NB4 (cell line): ENCODE measurements around the gene MMP27.
"Not testable (repeated sequence)": the region's sequence is repeated elsewhere in the genome, so short reads cannot be mapped to it uniquely, and the experiment has no call there.

ENCODE experiments used
- MAX ChIP-seq: IDR thresholded peaks from 2 replicates; pipeline ENCODE4 v1.6.1; 2011; ENCODE audit warnings: low read depth, low read length
- MYC ChIP-seq: IDR thresholded peaks from 2 replicates; pipeline ENCODE4 v1.6.1; 2011; ENCODE audit warnings: low read depth, low read length
- POLR2A ChIP-seq: IDR thresholded peaks from 2 replicates; pipeline ENCODE4 v1.6.1; 2011; ENCODE audit warnings: mild to moderate bottlenecking; ENCODE audit not compliant: insufficient read length; ENCODE audit errors: extremely low read depth
- TF ChIP-seq, protein P1 (sequence below): IDR thresholded peaks from one replicate; pipeline ENCODE4 v1.5.1; 2012; ENCODE audit warnings: low read depth, low read length

DNA sequence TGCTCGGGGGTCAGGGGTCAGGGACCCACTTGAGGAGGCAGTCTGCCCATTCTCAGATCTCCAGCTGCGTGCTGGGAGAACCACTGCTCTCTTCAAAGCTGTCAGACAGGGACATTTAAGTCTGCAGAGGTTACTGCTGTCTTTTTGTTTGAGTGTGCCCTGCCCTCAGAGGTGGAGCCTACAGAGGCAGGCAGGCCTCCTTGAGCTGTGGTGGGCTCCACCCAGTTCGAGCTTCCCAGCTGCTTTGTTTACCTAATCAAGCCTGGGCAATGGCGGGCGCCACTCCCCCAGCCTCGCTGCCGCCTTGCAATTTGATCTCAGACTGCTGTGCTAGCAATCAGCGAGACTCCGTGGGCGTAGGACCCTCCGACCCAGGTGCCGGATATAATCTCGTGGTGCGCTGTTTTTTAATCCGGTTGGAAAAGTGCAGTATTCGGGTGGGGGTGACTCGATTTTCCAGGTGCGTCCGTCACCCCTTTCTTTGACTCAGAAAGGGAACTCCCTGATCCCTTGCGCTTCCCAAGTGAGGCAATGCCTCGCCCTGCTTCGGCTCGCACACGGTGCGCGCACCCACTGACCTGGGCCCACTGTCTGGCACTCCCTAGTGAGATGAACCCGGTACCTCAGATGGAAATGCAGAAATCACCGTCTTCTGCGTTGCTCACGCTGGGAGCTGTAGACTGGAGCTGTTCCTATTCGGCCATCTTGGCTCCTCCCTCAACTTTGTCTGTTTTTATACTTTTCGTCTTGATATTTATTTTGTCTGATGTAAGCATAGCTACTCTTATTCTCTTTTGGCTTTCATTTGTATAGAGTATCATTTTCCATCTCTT lies 41.4 kb upstream of the MMP27 start:
- TF ChIP-seq POLR2A, MAX, MYC: not testable (repeated sequence)
- TF ChIP-seq, protein P1, sequence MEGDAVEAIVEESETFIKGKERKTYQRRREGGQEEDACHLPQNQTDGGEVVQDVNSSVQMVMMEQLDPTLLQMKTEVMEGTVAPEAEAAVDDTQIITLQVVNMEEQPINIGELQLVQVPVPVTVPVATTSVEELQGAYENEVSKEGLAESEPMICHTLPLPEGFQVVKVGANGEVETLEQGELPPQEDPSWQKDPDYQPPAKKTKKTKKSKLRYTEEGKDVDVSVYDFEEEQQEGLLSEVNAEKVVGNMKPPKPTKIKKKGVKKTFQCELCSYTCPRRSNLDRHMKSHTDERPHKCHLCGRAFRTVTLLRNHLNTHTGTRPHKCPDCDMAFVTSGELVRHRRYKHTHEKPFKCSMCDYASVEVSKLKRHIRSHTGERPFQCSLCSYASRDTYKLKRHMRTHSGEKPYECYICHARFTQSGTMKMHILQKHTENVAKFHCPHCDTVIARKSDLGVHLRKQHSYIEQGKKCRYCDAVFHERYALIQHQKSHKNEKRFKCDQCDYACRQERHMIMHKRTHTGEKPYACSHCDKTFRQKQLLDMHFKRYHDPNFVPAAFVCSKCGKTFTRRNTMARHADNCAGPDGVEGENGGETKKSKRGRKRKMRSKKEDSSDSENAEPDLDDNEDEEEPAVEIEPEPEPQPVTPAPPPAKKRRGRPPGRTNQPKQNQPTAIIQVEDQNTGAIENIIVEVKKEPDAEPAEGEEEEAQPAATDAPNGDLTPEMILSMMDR, result not testable (repeated sequence)
